HG03095 (cell line): ENCODE results near the gene TNN.

Source experiments
- ATAC-seq: cut with Tn5 transposase; IDR thresholded peaks from one replicate; pipeline ENCODE4 v1.9.1; 2021; ENCODE audit warnings: moderate library complexity; ENCODE audit not compliant: unreplicated experiment

TNN gene

DNA sequence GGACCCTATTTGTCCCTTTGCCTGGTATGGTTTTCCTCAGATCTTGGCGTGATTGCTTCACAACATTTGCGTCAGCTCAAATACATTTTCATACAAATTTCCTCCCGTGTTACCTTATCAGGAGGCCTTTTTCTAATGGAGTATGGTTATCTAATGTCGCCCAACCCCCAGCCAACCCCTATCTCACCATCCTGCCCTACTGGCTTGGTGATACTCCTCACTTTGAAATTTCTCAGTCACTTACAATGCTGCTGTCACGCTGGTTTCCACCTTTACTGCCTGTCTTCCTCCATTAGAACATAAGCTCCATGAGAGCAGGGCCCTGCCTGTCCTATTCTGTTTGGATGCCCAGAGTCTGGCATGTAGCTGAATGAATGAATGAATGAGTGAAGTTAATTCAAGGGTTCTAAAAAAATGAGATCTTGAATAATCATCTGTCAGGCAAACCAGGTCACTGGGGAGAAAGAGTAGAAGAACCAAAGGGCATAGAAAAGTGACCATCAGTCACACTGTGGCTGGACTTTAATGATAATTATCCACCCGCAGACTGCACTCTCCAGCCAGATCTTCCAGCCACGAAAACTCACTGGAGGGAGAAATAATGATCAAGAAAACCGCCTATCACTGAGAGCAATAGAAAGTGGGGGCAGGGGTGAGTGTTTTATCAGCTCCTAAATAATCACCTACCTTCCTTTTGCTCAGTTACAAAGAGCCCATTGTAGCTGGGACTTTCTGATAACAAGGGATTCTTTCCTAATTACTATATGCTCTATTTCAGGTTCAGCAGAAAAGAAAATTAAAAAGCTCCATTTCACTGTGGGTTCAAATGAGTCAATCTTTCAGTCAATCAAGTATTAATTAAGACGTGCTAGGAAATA lies 103.6 kb downstream of the TNN start:
- ATAC-seq, result no peak

DNA sequence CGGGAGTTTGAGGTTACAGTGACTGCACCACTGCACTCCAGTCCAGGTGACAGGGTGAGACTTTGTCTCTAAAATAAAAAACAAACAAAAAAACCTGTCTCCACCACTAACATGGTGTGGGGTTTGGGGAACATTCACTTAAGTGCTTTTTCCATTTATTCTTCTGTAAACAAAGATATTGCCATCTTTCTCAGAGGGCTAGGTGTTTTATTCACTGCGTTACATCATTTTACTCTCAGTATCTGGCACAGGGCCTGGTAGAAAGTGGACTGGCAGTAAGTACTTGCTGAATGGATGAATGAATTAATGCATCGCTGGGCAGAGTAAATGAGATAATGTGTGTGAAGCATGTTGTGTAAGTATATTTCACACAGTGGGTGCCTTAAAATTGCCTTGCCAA lies 104.9 kb downstream of the TNN start:
- ATAC-seq, result no peak

DNA sequence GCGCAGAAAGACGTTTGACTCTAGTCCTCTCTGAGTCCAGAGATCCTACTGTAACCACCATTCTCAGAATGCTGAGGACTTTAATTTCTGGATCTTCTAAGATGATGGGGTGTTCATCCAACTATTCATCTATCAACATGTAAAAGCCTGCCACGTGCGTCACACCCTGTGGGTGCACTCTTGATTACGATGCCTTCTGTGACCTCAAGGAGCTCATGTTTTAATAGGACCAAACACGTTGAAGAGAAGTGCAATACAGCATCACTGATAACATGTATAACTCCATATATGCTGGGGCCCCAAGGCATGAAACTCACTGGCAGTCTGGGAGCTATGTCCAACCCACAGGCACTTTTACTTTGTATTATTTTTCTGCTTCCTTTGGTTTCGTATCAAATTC lies 105.9 kb downstream of the TNN start:
- no peak for ATAC-seq

DNA sequence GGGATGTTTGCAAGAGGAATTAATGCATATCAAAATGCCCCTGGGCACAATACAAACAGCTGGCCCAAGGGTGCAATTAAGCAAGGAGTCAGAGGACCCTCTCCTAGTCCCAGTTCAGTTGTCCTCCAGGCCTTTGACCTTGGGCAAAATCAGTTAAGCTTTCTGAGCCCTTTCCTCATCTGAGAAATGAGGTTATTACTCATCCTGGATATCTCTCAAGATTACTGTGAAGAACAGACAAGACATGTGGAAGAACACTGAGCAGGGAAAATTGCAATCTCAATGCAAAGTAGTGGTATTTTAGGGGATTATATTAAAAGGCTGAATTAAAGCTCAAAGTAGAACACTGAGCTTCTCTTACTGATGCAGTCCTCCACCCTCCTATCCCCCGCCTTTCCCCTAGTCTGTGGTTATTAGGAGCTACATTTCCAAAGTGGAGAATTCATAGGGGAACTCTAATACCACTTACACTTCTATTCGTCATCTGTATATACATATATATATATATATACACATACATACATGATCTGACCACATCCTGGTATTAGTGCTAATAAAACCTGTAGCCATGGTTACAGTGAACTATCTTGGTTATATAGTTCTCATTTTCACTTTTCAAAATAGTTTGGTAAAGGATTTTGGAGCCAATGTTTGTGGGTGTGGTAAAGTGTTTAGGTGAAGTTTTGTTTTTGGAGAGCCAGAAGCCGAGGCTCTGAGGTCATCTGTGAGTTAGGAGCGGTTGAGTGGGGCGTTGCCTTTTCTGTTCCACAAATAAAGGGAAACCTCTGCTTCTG lies 106.9 kb downstream of the TNN start:
- peak; percentile 79 for ATAC-seq

DNA sequence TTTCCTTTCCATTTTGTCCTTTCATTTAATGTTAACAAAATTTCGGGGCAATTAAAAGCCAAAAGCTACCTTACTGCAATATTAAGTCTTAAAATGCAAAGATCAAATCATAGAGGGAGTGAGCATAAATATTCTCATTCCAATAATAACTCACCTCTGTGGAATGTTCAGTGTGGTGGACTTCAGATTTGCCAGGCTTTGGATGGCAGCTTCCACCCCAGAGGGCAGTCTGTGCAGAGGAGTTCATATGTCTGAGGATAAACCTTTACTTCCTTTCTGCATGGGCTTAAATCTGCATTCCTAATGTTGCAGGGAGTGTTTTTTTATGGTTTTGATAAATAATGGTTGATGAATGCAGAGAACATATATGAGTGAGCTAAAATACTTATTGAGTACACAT lies 108.6 kb downstream of the TNN start:
- ATAC-seq, result no peak

DNA sequence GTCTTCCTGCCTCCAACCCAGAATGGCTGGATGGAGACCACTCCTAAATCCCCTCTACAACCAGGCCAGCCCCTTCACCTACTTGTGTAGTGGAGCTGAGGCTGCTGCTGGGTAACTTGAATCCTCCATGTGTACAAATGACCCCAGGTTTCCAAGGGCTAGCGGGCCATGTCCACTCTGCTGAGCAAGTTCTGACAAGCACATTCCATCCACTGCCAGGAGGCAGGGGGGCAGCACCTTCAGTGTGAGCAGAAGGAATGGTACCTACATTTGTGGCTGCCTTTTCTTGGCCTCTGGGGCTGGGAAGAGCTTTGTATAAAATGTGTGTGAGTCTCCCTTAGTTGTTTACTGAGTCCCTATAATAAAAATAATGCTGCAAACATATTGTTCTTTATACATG lies 110.4 kb downstream of the TNN start:
- ATAC-seq, result no peak

DNA sequence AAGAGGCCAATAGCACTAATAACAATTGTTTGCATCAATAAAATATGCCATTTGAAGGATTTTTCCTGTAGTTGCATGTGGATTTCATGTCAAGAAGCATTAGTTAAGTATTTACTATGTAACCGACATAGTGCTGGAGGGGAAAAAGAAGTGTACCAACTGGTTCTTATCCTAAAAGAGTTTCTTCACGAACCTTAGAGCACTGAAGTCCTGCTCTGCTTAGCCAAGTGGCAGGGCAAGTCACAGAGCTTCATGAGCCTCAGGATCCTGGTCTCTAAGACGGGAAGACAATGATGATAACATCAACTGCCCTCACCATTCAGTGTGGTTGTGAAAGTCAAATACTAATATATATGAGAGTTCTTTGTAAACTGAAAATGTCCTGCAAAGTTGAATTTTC lies 110.8 kb downstream of the TNN start:
- ATAC-seq, result no peak

DNA sequence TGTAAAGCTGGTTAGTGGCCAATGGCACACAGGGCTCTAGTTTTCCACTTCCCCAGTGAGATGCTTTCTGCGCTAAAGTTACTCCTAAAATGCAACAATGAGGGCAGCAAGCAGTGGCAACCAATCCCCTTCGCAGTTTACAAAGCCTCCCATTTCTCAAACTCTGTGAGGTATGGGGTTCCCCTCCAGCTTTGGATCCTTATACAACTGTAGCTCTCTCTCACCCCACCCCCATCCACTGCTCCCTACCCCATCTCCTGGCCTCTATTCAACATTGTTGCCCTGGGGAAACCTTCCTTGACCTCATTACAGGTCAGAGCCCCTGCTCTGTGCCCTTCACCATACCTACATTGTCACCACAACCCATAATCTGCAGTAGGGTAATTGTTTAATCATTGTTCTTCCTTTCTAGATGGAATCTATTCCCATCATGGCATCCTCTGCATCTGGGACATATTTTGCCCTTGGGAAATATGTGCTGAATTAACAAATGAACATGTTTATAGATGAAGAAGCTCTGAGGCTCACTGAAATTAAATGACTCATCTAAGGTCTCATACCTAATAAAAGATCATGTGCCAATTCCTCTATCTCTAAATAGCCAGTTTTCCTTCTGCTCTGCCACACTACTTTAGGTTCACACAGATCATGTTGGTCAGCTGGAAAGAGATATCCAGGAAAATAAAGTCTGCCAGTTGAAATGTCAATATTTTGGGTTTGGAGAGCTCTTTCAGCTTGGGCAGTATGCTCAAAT lies 112.4 kb downstream of the TNN start:
- ATAC-seq, result no peak

DNA sequence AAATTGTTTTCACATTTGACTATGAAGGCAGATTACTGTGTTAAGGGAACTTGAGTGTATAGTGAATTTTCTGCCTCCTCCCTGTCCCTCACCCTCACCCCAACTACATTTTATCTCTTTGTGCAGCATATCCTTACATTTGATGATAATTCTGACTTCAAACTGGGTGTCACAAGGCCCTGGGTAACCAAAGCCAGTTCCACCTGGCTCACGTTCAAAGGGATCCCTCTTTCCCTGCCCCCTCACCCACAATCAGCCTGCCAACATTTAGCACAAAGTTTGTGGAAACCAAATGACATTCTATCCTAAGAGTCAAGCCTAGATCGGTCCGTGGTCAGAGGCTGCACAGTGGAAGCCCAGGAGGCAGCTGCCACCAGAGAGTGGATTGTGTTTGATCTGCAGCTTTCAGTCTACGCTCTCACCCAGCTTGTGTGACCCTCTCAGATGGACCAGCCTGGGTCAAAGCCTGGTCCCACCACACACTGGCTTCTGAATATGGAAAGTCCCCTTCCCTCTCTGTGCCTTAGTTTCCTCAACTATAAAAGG lies 114.6 kb downstream of the TNN start:
- no peak for ATAC-seq

DNA sequence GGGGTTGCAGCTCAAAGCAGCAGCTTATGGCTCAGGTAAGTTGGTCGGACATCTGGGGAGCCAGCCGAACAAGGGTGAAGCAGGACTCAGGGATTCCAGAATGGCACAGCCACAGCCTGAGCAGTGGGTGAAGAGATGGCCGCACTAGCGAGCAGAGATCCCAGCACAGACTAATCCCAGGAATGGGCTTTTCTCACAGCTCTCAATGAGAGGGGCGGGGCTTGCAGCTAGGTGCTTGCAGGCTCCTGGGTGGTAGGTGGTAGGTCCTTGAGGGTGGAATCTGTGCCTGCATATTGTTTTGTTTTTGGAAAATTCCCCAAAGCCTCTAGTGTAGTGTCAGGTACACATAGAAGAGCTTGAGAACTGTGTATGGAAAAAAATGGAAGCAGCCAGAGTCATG lies 116.0 kb downstream of the TNN start:
- ATAC-seq, result no peak

DNA sequence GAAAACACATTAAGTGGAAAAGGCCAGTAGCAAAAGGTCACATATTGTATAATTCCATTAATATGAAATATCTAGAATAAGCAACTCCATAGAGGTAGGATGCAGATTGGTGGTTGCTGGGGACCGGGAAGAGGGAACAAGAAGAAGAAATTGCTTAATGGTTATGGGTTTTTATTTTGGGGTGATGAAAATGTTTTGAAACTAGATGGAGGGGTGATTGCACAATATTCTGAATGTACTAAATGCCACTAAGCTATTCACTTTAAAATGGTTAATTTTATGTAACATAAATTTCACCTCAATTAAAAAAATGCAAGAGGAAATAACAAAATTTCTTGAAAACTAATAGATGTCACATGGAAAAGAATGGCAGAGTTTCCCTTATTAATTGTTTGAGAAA lies 118.3 kb downstream of the TNN start:
- no peak for ATAC-seq

DNA sequence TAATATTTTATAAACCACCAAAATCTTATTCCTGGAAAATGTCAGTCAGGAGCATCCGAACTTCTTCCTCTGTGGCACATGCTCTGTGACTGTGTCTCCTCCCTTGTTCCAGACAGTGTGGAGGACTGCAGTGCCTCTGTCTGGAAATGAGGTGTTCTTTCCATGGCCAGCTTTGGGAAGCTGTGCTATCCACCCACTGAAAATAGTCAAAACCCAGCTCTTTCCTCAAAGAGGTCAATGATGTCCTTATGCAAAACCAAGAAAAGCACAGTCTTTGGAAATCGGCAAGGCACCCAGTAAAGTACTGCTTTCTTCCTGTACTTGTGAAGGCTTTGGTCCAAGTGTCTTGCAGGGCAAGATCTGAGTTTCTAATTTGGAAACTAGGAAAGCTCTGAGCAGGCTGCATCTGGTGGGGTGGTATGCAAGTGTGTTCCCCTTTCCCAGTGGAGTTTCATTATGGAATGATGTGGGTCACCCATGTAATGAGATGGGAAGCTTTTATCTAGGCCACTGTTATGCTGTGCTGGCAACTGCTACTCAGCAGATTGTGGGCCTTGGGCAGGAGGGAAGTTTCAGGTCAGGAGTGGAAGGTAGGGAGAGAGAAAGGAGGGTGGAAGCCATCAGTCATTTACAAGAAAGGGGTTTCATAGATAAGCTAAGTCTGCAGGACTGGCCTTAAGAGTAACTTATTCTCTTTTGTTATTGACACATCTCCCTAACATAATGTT lies 119.0 kb downstream of the TNN start:
- no peak for ATAC-seq

DNA sequence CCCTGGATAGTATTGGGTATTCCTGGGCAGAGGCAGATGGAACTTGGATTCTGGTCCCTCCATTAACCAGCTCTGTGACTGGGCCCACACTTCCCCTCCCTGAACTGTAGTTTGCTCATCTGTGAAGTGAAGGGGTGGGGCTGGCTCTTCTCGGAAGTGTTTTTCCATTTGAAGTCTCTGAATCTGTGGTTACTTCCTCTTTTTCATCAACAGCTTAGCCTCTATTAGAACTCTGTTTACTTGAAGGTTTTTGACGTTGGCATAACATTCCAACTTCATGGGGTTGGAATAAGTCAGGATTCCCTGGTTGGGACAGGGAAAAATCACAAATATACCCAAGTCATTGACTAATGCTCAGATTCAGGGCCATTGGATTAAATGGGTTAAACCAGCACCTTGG lies 121.3 kb downstream of the TNN start:
- ATAC-seq, result peak; percentile 59

DNA sequence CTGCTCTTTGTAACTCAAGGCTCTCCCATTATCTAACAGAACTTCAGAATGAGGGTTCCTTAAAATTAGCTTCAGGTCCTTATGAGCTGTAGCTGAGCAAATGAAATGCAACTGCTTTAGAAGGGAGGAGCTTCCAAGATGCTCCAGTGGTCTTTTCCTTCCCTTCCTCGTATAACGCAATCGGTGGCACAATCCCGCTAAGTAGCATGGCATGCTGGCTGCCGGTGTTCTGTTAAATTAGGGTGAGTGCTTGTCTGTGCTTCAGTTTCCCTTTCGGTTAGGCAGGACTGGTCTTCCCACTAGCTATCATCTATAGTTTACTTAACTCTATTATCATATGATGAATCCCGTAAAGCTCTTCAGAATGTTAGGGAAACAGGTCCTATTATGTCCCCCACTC lies 124.0 kb downstream of the TNN start:
- no peak for ATAC-seq

DNA sequence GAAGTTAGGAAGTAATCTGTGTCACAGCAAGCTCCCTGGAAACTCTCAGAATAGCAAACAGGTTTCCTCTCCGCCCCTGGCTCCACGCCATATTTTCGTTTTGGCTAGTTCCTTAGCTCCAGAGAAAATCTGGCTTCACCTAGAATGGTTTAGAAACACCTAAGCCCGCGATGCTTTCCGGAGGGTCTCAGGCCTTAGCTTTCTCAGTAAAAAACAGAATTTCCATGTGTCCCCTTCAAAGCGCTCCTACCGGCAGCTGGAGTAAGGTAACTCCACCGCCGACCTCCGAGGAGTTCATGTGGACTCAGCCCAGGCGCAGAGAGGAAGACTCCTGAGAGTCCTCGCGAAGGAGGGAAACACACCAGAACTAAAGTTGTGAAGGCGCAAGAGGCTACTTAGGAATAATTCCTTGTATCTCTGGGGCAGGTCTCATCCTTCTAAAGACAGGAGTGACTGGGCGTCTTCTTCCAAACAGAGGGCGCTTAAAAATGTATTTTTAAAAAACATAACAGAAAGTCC lies 124.5 kb downstream of the TNN start:
- ATAC-seq, result no peak

DNA sequence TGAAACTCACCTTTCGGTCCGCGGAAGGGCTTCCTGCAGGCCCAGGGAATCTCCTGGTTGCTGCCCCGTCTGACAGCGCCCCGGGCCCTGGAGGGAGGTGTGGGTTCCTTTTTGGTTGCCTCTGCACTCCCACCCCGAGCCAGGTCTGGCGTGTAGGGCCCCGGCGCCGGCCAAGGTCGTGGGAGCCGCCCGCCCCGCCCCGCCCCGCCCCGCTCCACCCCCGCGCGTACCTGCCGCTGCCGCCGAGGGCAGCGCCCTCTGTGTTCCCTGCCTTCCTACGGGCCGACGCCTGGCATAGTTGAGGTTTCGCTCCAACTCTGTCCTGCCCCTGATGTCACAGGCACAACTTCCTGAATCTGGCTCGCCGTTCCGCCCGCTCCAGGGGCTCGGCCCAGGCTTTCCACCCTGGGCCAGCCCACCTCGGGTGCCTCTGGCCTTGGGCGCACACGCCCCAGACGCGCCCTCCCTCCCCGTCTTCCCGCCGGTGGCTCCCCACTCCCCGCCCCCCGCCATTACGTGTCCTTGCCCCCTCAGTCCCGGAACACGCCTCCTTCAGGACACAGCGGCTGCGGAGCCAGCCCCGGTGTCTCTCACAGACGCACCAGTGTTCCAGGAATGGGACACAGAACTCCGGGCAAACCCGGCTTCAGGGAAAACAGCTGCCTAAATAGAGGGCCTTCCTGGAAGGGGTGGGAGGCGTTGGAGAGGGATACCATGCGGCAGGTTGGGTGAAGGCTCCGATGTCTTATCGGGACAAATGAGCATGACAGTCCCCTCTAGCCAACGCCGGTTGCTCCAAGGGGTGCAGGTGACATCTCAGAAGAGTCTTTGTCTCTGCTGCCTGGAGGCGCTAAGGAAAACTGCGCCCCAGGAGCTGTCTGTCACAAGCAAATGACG lies 125.2 kb downstream of the TNN start, which contains the start of gene KIAA0040:
TSS of gene KIAA0040 (minus strand) at position 147 of the 897 bp plus-strand sequence. CDS start 31,763 bp downstream, outside the sequence.
- ATAC-seq, result peak; percentile 44

DNA sequence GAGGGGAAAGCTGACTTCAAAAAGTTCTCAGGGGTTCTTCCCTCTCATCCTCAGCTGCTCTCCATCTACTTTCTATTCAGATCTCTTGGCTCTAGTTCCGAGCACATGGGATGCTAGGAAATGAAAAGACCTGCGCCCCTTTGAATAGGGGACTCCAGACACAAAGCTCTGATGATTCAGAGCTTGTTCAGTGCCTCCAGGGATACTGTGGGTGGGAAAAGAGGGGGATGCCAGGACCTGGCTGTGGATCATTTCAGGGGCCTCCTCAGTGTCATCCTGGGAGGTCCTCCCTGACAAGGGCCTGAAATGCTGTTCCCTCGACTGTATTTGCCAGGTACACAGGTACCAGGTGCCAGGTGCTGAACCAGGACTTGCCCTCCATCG lies 125.9 kb downstream of the TNN start:
- no peak for ATAC-seq

DNA sequence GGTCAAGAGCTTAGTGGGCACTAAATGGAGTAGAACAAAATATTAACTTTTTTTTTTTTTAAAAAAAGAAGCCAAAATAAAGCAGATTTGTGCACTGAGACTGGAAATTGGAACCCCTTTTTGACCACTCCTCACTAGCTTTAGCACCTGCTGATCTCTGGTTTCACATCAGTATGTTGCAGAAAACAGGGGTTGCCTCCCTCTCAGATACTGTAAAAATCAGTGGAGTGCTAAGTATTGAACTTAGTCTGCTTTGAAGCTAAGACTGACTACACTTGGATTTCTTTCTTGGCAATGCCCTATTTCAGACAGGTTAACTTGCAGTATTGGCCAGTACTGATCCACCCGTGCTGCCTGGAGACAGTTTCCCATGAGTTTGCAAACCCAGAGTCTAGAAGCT lies 127.6 kb downstream of the TNN start:
- ATAC-seq, result no peak

DNA sequence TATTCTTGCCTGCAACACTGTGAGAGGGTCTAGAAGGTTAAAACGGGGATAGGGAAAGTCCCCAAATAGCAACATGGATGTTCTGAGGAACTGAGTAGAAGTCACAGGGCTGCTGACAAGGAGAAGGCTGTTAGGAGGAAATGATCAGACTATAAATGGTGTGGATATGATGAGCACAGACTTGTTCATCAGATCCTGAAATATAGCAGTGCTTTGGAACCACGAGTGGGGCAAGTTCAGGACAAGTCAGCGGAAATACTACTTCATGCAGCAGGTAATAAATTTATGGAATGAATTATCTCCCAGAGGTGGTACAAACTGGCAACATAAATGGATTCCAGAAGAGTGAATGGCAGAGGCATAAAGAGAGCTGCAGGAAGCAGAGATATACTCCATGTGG lies 128.2 kb downstream of the TNN start:
- ATAC-seq, result no peak
